Right forelimb (tissue), 1 donor: Measurements from ENCODE around the gene MRPL55.

Experiments used
- DNase-seq: peaks from one replicate; pipeline ENCODE4 v3.0.0-alpha.2; 2018

The MRPL55 gene

GRCh38 chr1:228100822-228101613 is 8.1 kb downstream of the MRPL55 start:
- no peak for DNase-seq

GRCh38 chr1:228099331-228099732 is 9.8 kb downstream of the MRPL55 start:
- no peak for DNase-seq

- no peak for DNase-seq
Measured at GRCh38 chr1:228098323-228098931, 10.7 kb downstream of the MRPL55 start.

- DNase-seq: no peak
Measured at GRCh38 chr1:228097333-228098081, 11.6 kb downstream of the MRPL55 start.

GRCh38 chr1:228096416-228097332 is 12.4 kb downstream of the MRPL55 start:
- DNase-seq: no peak

- DNase-seq: no peak
Measured at GRCh38 chr1:228095938-228096337, 13.2 kb downstream of the MRPL55 start.

GRCh38 chr1:228095161-228095560 is 13.9 kb downstream of the MRPL55 start:
- no peak for DNase-seq

GRCh38 chr1:228094432-228095016 is 14.6 kb downstream of the MRPL55 start:
- DNase-seq: no peak

- no peak for DNase-seq
Measured at GRCh38 chr1:228093050-228093906, 15.8 kb downstream of the MRPL55 start.

- no peak for DNase-seq
Measured at GRCh38 chr1:228092342-228093049, 16.6 kb downstream of the MRPL55 start.

- DNase-seq: no peak
Measured at GRCh38 chr1:228091084-228091483, 18.0 kb downstream of the MRPL55 start.

GRCh38 chr1:228090613-228091081 is 18.5 kb downstream of the MRPL55 start:
- DNase-seq: no peak

- DNase-seq: no peak
Measured at GRCh38 chr1:228089519-228090380, 19.3 kb downstream of the MRPL55 start.

GRCh38 chr1:228088586-228089498 is 20.3 kb downstream of the MRPL55 start:
- DNase-seq: no peak

- DNase-seq: no peak
Measured at GRCh38 chr1:228087771-228088251, 21.3 kb downstream of the MRPL55 start.

GRCh38 chr1:228085287-228085951 is 23.7 kb downstream of the MRPL55 start:
- DNase-seq: no peak

GRCh38 chr1:228084797-228085196 is 24.3 kb downstream of the MRPL55 start:
- DNase-seq: no peak

- no peak for DNase-seq
Measured at GRCh38 chr1:228084325-228084724, 24.8 kb downstream of the MRPL55 start.
